HFFc6 (cell line): ENCODE data around the gene SRGAP1. TPM values are rescaled to one million over a fixed set of nuclear protein-coding genes. Genes with fewer than 3 reads are reported as not detected.
"Not testable (repeated sequence)": the region's sequence is repeated elsewhere in the genome, so short reads cannot be mapped to it uniquely, and the experiment has no call there.

Experiments
- DNase-seq: peaks from one replicate; pipeline ENCODE4 v3.0.0-alpha.2; 2018
- H3K27ac Mint-ChIP-seq: 2 replicates; pipeline ENCODE4 v1.8.0; 2020; ENCODE audit warnings: mild to moderate bottlenecking, mixed read lengths
- H3K27me3 Mint-ChIP-seq: 2 replicates; pipeline ENCODE4 v1.8.0; 2021; ENCODE audit warnings: mild to moderate bottlenecking, moderate library complexity, mixed read lengths; ENCODE audit not compliant: insufficient read depth
- H3K36me3 Mint-ChIP-seq: 2 replicates; pipeline ENCODE4 v1.8.0; 2021; ENCODE audit warnings: low read depth, mixed read lengths
- H3K4me1 Mint-ChIP-seq: 2 replicates; pipeline ENCODE4 v1.8.0; 2020; ENCODE audit warnings: low read depth, mixed read lengths
- H3K4me3 Mint-ChIP-seq: 2 replicates; pipeline ENCODE4 v1.8.0; 2020; ENCODE audit warnings: mild to moderate bottlenecking, moderate library complexity, mixed read lengths
- H3K9me3 Mint-ChIP-seq: 2 replicates; pipeline ENCODE4 v1.8.0; 2020; ENCODE audit warnings: mild to moderate bottlenecking, mixed read lengths
- total RNA-seq, 6 experiments: library from RNA; stranded (reverse); fragmentation: NEBNext Ultra II Directional; extraction: Animal tissue kit (Norgen Biotek cat#: 25700); gene quantifications; 2 replicates in 1 of 6; 3 replicates in 5 of 6; pipeline ENCODE4 v1.2.3, GENCODE V29; 2021
- TF ChIP-seq, protein P1 (sequence below): fragments of 200-600 bp; sonication (generic); IDR thresholded peaks from 2 replicates; pipeline ENCODE4 v1.5.0; 2021; ENCODE audit warnings: antibody characterized with exemption, mild to moderate bottlenecking

Gene SRGAP1
- total RNA-seq, 6 experiments from 2014 or later, result 35.7 to 45.8 (median 40.9) TPM

DNA sequence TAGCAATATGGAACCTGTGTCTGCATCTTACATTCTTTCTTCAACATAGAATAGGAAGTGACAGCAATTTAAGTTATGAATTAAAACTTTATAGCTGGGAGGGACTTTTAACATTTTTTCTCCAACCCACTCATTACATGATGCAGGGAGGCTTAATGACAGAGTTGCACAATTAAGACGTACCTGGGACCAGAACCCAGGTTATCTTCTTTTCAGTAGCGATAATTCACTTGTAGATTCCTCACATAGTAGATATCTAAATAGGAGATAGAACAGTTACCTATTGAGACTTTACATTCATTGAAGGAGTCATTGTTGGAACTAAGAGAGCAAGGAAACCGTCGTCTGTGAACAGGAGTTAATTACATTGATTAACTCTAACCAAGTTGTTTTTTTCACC is 5.1 kb downstream of the SRGAP1 start:
- no peak for DNase-seq
- peaks cover 58% of the 10 kb centered on the region for H3K4me1 Mint-ChIP-seq
- no peak overlapping the region for H3K27ac Mint-ChIP-seq
- H3K36me3 Mint-ChIP-seq, result peaks cover 35% of the 10 kb centered on the region
- TF ChIP-seq, protein P1, sequence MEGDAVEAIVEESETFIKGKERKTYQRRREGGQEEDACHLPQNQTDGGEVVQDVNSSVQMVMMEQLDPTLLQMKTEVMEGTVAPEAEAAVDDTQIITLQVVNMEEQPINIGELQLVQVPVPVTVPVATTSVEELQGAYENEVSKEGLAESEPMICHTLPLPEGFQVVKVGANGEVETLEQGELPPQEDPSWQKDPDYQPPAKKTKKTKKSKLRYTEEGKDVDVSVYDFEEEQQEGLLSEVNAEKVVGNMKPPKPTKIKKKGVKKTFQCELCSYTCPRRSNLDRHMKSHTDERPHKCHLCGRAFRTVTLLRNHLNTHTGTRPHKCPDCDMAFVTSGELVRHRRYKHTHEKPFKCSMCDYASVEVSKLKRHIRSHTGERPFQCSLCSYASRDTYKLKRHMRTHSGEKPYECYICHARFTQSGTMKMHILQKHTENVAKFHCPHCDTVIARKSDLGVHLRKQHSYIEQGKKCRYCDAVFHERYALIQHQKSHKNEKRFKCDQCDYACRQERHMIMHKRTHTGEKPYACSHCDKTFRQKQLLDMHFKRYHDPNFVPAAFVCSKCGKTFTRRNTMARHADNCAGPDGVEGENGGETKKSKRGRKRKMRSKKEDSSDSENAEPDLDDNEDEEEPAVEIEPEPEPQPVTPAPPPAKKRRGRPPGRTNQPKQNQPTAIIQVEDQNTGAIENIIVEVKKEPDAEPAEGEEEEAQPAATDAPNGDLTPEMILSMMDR, result no peak
- peaks cover under 1% of the 10 kb centered on the region; the same call in 1 of the 2 replicates for H3K27me3 Mint-ChIP-seq
- H3K4me3 Mint-ChIP-seq, result no peak overlapping the region
- H3K9me3 Mint-ChIP-seq, result no peaks in the 10 kb centered on the region

DNA sequence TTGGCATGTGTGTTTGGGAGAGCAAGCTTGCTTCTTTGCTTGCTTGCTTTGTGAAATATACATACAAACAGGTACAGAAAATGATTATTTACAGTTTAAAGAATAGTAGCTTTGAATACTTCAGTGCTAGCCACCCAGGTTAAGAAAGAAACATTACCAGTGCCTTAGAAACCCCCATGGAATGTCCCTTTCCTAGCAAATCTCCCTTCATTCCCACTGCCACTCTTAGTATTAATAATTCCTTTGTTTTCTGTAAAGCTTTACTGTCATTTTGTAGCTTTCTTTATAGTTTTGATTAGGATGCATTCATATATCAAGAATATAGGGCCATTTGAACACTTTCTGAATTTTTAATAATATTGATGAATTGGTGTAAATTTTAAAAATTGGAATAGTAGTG is 9.5 kb downstream of the SRGAP1 start:
- peaks cover 25% of the 10 kb centered on the region for H3K36me3 Mint-ChIP-seq
- DNase-seq, result no peak
- H3K4me3 Mint-ChIP-seq, result no peak overlapping the region
- TF ChIP-seq, protein P1, result no peak
- no peaks in the 10 kb centered on the region for H3K27me3 Mint-ChIP-seq
- H3K27ac Mint-ChIP-seq, result no peak overlapping the region
- H3K4me1 Mint-ChIP-seq, result peaks cover 63% of the 10 kb centered on the region
- no peaks in the 10 kb centered on the region for H3K9me3 Mint-ChIP-seq

DNA sequence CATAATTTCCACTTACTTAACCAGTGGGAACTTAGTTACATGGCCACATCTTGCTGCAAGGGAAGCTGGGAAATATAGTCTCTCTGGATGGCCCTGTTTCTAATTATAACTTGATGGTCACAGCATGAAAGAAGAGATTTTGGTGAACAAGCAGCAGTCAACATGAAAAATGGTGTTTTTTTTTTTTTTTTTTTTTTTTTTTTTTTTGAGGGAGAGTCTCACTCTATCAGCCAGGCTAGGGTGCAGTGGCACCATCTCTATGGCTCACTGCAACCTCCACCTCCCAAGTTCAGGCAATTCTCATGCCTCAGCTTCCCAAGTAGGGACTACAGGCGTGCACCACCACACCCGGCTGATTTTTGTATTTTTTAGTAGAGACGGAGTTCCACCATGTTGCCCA is 10.8 kb downstream of the SRGAP1 start:
- Mint-ChIP-seq H3K4me1 (peaks cover 51% of the 10 kb centered on the region), H3K27ac (no peak overlapping the region)

DNA sequence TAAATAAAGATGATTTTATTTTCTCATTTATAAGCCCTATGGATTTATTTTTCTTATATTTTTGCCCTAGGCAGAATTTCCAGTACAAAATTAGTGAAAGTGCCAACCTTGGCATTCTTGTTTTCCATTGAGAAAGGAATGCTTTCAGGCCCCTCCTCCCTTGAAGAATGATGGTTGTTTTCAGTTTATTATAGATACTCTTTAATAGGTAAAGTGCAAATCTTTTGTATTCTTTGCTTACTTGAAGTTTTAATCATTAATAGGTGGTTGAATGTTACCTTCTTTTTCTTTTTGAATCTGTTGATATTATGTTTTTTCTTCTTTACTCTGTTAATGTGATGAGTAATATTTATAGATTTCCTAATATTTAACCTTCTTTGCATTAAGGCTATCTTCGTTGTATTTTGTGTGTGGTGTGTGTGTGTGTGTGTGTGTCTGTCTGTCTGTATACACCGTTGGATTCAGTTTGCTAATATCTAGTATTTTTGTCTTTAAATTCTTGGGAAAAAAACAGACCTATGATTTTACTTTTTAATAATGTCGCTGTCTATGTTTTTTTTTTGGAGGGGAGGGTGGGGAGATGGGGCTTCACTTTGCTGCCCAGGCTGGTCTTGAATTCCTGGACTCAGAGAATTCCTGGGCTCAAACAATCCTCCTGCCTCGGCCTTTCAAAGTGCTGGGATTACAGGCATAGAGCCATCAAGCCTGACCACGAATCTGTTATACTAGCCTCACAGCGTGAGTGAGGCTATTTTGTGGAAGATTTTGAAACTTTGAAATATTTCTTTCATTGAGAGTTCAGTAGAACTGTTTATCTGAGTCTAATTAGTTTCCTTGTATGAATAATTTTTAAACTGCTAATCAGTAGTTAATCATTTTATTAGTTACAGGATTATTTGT is 13.5 kb downstream of the SRGAP1 start:
- Mint-ChIP-seq H3K4me3 (no peak overlapping the region), H3K4me1 (peaks cover 66% of the 10 kb centered on the region), H3K9me3 (no peaks in the 10 kb centered on the region), H3K27ac (peak overlapping the region; percentile 60; the same call in 1 of the 2 replicates), H3K27me3 (no peaks in the 10 kb centered on the region), H3K36me3 (peaks cover 19% of the 10 kb centered on the region)
- TF ChIP-seq, protein P1, result no peak
- no peak for DNase-seq

More for the DNA sequence above, 10.8 kb downstream of the SRGAP1 start:
- DNase-seq, result no peak
- TF ChIP-seq, protein P1, result no peak
- peaks cover 19% of the 10 kb centered on the region for H3K36me3 Mint-ChIP-seq
- no peaks in the 10 kb centered on the region for H3K27me3 Mint-ChIP-seq
- no peaks in the 10 kb centered on the region for H3K9me3 Mint-ChIP-seq
- H3K4me3 Mint-ChIP-seq, result no peak overlapping the region

DNA sequence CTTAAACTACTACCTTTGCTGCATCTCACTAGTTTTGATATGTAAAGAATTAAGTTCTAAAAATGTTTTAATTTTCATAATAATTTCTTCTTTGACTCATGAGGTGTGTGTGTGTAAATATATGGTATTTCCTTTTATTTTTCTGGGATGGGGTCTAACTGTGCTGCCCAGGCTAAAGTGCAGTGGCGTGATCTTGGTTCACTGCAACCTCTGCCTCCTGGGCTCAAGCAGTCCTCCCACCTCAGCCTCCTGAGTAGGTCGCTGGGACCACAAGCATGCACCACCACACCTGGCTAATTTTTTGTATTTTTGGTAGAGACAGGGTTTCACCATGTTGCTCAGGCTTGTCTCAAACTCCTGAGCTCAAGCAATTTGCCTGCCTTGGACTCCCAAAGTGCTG is 15.4 kb downstream of the SRGAP1 start:
- not testable (repeated sequence) for H3K27ac Mint-ChIP-seq, DNase-seq, H3K27me3 Mint-ChIP-seq, H3K4me3 Mint-ChIP-seq, H3K9me3 Mint-ChIP-seq
- Mint-ChIP-seq H3K4me1 (peaks cover 73% of the 10 kb centered on the region), H3K36me3 (peaks cover 14% of the 10 kb centered on the region)
